KOPT-K1 (cell line): ENCODE measurements around the gene ANKRD45.
"Not testable (repeated sequence)": the region's sequence is repeated elsewhere in the genome, so short reads cannot be mapped to it uniquely, and the experiment has no call there.

Experiments
- H3K27ac ChIP-seq: fragments of 200-600 bp; sonication (generic); 2 replicates; pipeline ENCODE4 v1.5.1; 2016; ENCODE audit warnings: antibody characterized with exemption, mild to moderate bottlenecking, low read depth, low read length; ENCODE audit not compliant: poor library complexity, severe bottlenecking
- H3K36me3 ChIP-seq: fragments of 200-600 bp; sonication (generic); 2 replicates; pipeline ENCODE4 v1.5.1; 2017; ENCODE audit warnings: antibody characterized with exemption, mild to moderate bottlenecking, low read length, moderate library complexity; ENCODE audit not compliant: insufficient read depth
- H3K9me3 ChIP-seq: fragments of 200-600 bp; sonication (generic); 2 replicates; pipeline ENCODE4 v1.5.1; 2017; ENCODE audit warnings: antibody characterized with exemption, low read length, mild to moderate bottlenecking; ENCODE audit not compliant: insufficient read depth, poor library complexity, severe bottlenecking

The ANKRD45 gene

GRCh38 chr1:173616859-173617258, 52.8 kb downstream of the ANKRD45 start:
- Histone ChIP-seq H3K9me3 (peaks cover 27% of the 10 kb centered on the region), H3K27ac (no peak overlapping the region), H3K36me3 (no peaks in the 10 kb centered on the region)

DNA sequence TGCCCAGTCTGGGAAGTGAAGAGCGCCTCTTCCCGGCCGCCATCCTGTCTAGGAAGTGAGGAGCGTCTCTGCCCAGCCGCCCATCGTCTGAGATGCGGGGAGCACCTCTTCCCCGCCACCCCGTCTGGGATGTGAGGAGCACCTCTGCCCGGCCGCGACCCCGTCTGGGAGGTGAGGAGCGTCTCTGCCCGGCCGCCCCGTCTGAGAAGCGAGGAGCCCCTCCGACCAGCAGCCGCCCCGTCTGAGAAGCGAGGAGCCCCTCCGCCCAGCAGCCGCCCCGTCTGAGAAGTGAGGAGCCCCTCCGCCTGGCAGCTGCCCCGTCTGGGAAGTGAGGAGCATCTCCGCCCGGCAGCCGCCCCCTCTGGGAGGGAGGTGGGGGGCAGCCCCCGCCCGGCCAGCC, 56.6 kb downstream of the ANKRD45 start:
- H3K36me3 ChIP-seq, H3K27ac ChIP-seq, H3K9me3 ChIP-seq: not testable (repeated sequence)

DNA sequence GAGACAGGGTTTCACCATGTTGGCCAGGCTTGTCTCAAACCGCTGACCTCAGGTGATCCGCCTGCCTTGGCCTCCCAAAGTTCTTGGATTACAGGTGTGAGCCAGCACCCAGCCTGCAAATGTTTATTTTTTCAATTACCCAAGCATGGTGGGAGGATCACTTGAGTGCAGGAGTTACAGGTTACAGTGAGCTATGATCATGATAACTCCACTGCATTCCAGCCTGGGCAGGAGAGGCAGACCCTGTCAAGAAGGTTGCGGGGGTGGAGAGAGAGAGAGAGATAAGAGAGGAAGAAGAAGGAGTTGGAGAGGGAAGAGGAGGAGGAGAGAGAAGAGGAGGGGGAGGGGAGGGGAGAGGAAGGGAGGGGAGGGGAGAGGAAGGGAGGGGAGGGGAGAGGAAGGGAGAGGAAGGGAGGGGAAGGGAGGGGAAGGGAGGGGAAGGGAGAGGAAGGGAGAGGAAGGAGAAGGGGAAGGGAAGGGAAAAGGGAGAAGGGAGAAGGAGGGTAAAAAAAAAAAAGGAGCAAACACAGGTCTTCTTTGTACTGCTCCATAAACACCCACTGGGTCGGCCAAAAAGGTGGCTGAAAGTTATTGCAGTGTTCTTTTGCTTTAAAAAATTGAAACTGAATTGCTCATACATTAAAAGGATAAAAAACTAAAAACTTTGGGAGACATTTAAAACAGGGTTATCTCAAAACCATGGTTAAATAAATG, 61.0 kb downstream of the ANKRD45 start:
- Histone ChIP-seq H3K27ac (no peak overlapping the region), H3K36me3 (no peaks in the 10 kb centered on the region), H3K9me3 (no peaks in the 10 kb centered on the region)

DNA sequence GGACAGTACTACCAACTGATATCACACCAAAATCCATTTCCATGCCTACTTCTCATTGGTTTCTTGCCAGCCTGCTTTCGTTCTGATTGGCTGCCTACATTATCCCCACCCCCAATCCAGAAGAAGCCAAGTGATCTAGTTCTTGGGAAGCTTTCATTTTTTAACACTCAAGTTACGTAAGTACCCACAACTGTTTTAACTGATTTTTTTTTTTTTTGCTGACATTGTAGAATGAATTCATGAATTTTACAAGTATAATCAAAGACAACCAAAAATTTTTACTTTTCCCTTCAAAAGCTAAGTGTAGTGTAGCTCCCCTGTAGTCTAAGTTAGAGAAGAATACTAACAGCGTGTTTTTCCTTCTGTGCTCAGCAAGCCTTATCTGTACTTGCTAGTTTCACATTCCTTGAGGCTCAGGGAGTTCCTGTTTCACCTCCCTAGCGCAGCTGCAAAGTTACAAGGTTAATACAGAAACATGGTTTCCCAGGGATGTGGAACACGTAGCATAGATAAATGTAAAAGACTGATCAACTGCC, 66.5 kb downstream of the ANKRD45 start, which contains the start of gene SLC9C2:
TSS of gene SLC9C2 (minus strand) at position 17 of the 536 bp plus-strand sequence. CDS start 1,296 bp downstream, outside the sequence.
- H3K27ac ChIP-seq = no peak within 1 kb of the TSS
- no peaks in the 10 kb centered on the region for H3K36me3 ChIP-seq
- H3K9me3 ChIP-seq = no peaks in the 10 kb centered on the region

DNA sequence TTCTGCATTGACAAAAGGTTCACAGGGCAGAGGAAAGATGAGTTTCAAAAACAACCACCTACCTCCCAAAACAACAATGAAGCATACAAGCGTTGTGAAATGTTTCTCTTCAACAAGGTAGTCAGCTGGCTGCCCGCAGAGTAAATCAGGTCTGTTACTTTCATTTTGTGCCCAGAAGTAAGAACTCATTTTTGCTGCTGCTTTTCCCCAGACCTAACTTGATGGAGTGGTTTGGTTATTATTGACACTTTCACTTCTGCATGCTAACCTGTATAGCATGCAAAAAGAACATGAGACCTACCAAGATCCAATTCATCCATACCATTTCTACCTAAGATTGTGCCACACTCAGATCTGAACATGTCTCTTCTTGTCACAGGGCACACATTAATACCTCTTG, 68.1 kb downstream of the ANKRD45 start:
- H3K36me3 ChIP-seq = no peaks in the 10 kb centered on the region
- H3K27ac ChIP-seq = no peak overlapping the region
- H3K9me3 ChIP-seq = no peaks in the 10 kb centered on the region

DNA sequence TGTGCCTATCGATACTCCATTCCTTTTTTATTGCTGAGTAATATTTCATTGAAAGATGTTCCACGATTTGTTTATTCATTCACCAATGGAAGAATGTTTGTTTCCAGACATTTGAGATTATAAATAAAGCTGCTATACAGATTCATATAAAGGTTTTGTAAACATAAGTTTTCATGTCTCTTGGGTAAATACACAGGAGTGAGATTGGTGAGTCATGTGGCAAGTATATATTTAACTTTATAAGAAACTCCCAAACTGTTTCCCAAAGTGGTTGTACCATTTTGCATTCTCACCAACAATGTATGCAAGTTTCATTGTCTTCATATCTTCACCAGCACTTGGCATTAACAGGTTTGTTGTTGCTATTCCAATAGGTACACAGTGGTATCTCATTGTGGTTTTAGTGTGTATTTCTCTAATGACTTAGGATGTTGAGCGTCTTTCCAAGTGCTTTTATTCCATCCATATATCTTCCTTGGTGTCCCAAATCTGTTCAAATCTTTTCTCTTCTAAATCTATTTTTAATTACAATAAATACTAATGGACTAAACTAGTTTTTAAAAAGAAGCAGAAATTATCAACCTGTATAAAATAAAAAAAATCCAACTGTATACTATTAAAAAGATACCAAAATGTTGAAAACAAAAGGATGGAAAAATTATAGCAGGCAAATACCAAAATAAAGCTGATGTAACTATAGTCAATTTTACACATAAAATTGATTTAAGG, 73.4 kb downstream of the ANKRD45 start:
- Histone ChIP-seq H3K36me3 (no peaks in the 10 kb centered on the region), H3K9me3 (peaks cover 5% of the 10 kb centered on the region), H3K27ac (no peak overlapping the region)

DNA sequence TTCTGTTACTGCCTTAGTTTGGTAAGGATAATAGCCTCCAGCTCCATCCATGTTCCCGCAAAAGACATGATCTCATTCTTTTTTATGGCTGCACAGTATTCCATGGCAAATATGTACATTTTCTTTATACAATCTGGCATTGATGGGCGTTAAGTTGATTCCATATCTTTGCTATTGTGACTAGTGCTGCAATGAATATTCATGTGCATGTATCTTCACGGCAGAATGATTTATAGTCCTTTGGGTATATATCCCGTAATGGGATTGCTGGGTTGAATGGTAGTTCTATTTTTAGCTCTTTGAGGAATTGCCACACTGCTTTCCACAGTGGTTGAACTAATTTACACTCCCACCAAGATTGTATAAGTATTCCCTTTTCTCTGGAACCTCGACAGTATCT, 78.5 kb downstream of the ANKRD45 start:
- not testable (repeated sequence) for H3K36me3 ChIP-seq, H3K27ac ChIP-seq, H3K9me3 ChIP-seq

- Histone ChIP-seq H3K27ac (no peak overlapping the region), H3K36me3 (no peaks in the 10 kb centered on the region)
These were observed 79.1 kb downstream of the ANKRD45 start for GRCh38 chr1:173590557-173590956.

GRCh38 chr1:173581383-173582079, 88.1 kb downstream of the ANKRD45 start:
- Histone ChIP-seq H3K9me3 (no peaks in the 10 kb centered on the region), H3K36me3 (no peaks in the 10 kb centered on the region), H3K27ac (no peak overlapping the region)

More at GRCh38 chr1:173590557-173590956, 79.1 kb downstream of the ANKRD45 start:
- H3K9me3 ChIP-seq = no peaks in the 10 kb centered on the region

DNA sequence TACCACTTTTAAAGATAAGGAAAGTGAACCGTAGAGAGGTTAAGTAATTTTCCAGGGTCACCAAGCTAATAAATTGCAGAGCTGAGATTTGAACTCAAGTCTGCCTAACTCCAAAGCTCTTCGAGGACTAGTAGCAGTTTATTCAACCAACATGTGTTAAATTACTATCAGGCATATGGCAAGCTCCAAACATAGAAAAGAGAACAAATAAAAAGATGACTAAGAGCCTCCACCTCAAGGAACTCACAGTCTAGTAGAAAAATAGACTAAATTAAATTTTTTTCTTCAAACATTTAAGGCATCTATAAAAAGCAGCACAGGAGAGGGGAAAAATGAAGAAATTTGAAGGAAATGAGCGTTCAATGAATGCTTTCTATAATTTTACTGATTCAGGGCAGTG, 89.0 kb downstream of the ANKRD45 start:
- Histone ChIP-seq H3K36me3 (no peaks in the 10 kb centered on the region), H3K9me3 (no peaks in the 10 kb centered on the region), H3K27ac (no peak overlapping the region)

DNA sequence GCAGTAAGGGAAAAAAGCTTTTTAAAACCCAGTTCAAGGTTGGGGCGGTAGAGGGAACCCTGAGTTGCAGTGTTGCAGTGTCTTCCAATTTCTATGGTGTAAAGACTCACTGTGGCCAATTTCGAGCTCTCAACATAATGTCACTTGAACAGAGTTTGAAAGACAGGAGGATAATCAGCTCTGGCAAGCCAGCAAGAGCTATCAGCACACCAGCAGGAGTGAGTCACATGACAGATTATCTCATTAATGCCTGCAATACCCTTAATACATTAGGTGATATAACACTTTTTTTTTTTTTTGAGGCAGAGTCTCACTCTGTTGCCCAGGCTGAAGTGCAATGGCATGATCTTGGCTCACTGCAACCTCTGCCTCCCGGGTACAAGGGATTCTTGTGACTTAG, 89.6 kb downstream of the ANKRD45 start:
- no peaks in the 10 kb centered on the region for H3K36me3 ChIP-seq
- H3K9me3 ChIP-seq = no peaks in the 10 kb centered on the region
- H3K27ac ChIP-seq = no peak overlapping the region

GRCh38 chr1:173573596-173573995, 96.1 kb downstream of the ANKRD45 start:
- Histone ChIP-seq H3K36me3 (no peaks in the 10 kb centered on the region), H3K9me3 (no peaks in the 10 kb centered on the region), H3K27ac (no peak overlapping the region)

GRCh38 chr1:173572201-173572873, 97.3 kb downstream of the ANKRD45 start:
- Histone ChIP-seq H3K27ac (no peak overlapping the region), H3K36me3 (no peaks in the 10 kb centered on the region), H3K9me3 (no peaks in the 10 kb centered on the region)

- Histone ChIP-seq H3K36me3 (no peaks in the 10 kb centered on the region), H3K27ac (no peak overlapping the region), H3K9me3 (no peaks in the 10 kb centered on the region)
These were observed 99.2 kb downstream of the ANKRD45 start for GRCh38 chr1:173570370-173571007.
